HCT116 (cell line): ENCODE measurements around the gene SLC50A1.

Experiments
- SIN3A ChIP-seq: IDR thresholded peaks from 2 replicates; pipeline ENCODE4 v1.6.1; 2012; ENCODE audit warnings: low read depth
- TF ChIP-seq, protein P1 (sequence below), 3 experiments: fragments of 200-600 bp in 1 of 3; sonication (generic) in 1 of 3; IDR thresholded peaks in 2 of 3; conservative IDR thresholded peaks in 1 of 3; 2 replicates each; pipeline ENCODE4 v1.5.1; 2012 to 2017; ENCODE audit warnings: low read depth in 2 of 3, low read length in 2 of 3, antibody characterized with exemption in 1 of 3, borderline replicate concordance in 1 of 3, control low read depth in 1 of 3, mild to moderate bottlenecking in 1 of 3, mixed read lengths in 1 of 3, mixed run types in 1 of 3, moderate library complexity in 1 of 3; ENCODE audit not compliant: insufficient read depth in 1 of 3

DNA sequence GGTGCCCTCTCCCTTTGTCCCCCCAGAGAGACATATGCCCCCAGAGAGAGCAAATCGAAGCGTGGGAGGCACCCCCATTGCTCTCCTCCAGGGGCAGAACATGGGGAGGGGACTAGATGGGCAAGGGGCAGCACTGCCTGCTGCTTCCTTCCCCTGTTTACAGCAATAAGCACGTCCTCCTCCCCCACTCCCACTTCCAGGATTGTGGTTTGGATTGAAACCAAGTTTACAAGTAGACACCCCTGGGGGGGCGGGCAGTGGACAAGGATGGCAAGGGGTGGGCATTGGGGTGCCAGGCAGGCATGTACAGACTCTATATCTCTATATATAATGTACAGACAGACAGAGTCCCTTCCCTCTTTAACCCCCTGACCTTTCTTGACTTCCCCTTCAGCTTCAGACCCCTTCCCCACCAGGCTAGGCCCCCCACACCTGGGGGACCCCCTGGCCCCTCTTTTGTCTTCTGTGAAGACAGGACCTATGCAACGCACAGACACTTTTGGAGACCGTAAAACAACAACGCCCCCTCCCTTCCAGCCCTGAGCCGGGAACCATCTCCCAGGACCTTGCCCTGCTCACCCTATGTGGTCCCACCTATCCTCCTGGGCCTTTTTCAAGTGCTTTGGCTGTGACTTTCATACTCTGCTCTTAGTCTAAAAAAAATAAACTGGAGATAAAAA lies 48.7 kb upstream of the SLC50A1 start:
- TF ChIP-seq, protein P1, sequence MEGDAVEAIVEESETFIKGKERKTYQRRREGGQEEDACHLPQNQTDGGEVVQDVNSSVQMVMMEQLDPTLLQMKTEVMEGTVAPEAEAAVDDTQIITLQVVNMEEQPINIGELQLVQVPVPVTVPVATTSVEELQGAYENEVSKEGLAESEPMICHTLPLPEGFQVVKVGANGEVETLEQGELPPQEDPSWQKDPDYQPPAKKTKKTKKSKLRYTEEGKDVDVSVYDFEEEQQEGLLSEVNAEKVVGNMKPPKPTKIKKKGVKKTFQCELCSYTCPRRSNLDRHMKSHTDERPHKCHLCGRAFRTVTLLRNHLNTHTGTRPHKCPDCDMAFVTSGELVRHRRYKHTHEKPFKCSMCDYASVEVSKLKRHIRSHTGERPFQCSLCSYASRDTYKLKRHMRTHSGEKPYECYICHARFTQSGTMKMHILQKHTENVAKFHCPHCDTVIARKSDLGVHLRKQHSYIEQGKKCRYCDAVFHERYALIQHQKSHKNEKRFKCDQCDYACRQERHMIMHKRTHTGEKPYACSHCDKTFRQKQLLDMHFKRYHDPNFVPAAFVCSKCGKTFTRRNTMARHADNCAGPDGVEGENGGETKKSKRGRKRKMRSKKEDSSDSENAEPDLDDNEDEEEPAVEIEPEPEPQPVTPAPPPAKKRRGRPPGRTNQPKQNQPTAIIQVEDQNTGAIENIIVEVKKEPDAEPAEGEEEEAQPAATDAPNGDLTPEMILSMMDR (IDR thresholded peaks at IDR 0.05 in 2 of 3, conservative IDR thresholded peaks at IDR 0.05 in 1 of 3; ENCODE audit: borderline replicate concordance in 1 of 3, insufficient read depth in 1 of 3, low read depth in 2 of 3, low read length in 2 of 3), result peak in 1 of 3 experiments; percentile 40; a peak in 2 of 6 replicates
- TF ChIP-seq SIN3A, result no peak
